NK-92 (cell line): ENCODE results near the gene MARS1.
A peak's percentile ranks its signal among the peaks of the same experiment; 100 is the strongest.

Source experiments
- DNase-seq: peaks from one replicate; lab custom pipeline; 2025; ENCODE audit not compliant: unreplicated experiment; lab: John Stamatoyannopoulos, UW

Gene MARS1

GRCh38 chr12:57526477-57527126, 38.7 kb downstream of the MARS1 start:
- no peak for DNase-seq

- DNase-seq: no peak
Observed at GRCh38 chr12:57527184-57527583, 39.3 kb downstream of the MARS1 start.

- no peak for DNase-seq
Observed at GRCh38 chr12:57528176-57528575, 40.3 kb downstream of the MARS1 start.

GRCh38 chr12:57528831-57529555, 41.1 kb downstream of the MARS1 start:
- DNase-seq: no peak

- DNase-seq: no peak
Observed at GRCh38 chr12:57529831-57530230, 42.0 kb downstream of the MARS1 start.

GRCh38 chr12:57530396-57531142, 42.7 kb downstream of the MARS1 start:
- DNase-seq: no peak

GRCh38 chr12:57531836-57532235, 44.0 kb downstream of the MARS1 start:
- DNase-seq: no peak

- DNase-seq: no peak
Observed at GRCh38 chr12:57533108-57533507, 45.2 kb downstream of the MARS1 start.

- DNase-seq: no peak
Observed at GRCh38 chr12:57534250-57534649, 46.4 kb downstream of the MARS1 start.

- no peak for DNase-seq
Observed at GRCh38 chr12:57534991-57535543, 47.2 kb downstream of the MARS1 start.

- no peak for DNase-seq
Observed at GRCh38 chr12:57535764-57536596, 48.1 kb downstream of the MARS1 start.

- no peak for DNase-seq
Observed at GRCh38 chr12:57536597-57536942, 48.7 kb downstream of the MARS1 start.

- DNase-seq: no peak
Observed at GRCh38 chr12:57539134-57539768, 51.4 kb downstream of the MARS1 start.

GRCh38 chr12:57541001-57541400, 53.1 kb downstream of the MARS1 start:
- DNase-seq: no peak

- no peak for DNase-seq
Observed at GRCh38 chr12:57541717-57542116, 53.8 kb downstream of the MARS1 start.

GRCh38 chr12:57543581-57543980, 55.7 kb downstream of the MARS1 start:
- DNase-seq: no peak

GRCh38 chr12:57545809-57546437, 58.1 kb downstream of the MARS1 start:
- DNase-seq: no peak

- peak; percentile 40 for DNase-seq
Observed at GRCh38 chr12:57546438-57547287, 58.8 kb downstream of the MARS1 start, which contains the start of gene DCTN2. Gene DCTN2 (minus strand): TSS chr12:57547192. CDS start chr12:57547063, 129 bp downstream.
